SU-DHL-6 (cell line): Measurements from ENCODE around the gene ADGRE3.

Experiments
- H2AFZ ChIP-seq: fragments of 200-600 bp; sonication (generic); 2 replicates; pipeline ENCODE4 v1.6.1; 2014; ENCODE audit warnings: low read depth, mild to moderate bottlenecking, moderate library complexity, mixed read lengths, antibody characterized with exemption, low read length; ENCODE audit not compliant: severe bottlenecking
- H3F3A ChIP-seq: fragments of 200-600 bp; shearing (Covaris generic); 2 replicates; pipeline ENCODE4 v1.6.0; 2016; ENCODE audit warnings: antibody characterized with exemption, mild to moderate bottlenecking; ENCODE audit not compliant: insufficient read depth
- H3K27ac ChIP-seq: fragments of 200-600 bp; sonication (generic); 2 replicates; pipeline ENCODE4 v1.5.1; 2016; ENCODE audit warnings: low read depth, mild to moderate bottlenecking, low read length, moderate library complexity, mixed read lengths
- H3K27me3 ChIP-seq: fragments of 200-600 bp; sonication (generic), shearing (Covaris generic); 2 replicates; pipeline ENCODE4 v1.6.0; 2014; ENCODE audit warnings: mild to moderate bottlenecking, low read length
- H3K36me3 ChIP-seq: fragments of 200-600 bp; sonication (generic); 2 replicates; pipeline ENCODE4 v1.6.1; 2014; ENCODE audit warnings: mild to moderate bottlenecking, low read length, mixed read lengths
- H3K4me2 ChIP-seq: fragments of 300-600, 200-600 bp; shearing (Covaris generic), sonication (generic); 2 replicates; pipeline ENCODE4 v1.6.0; 2014; ENCODE audit warnings: low read length, low read depth, mild to moderate bottlenecking; ENCODE audit not compliant: poor library complexity, severe bottlenecking
- H3K4me3 ChIP-seq: fragments of 200-600 bp; sonication (generic); 2 replicates; pipeline ENCODE4 v1.5.1; 2014; ENCODE audit warnings: antibody characterized with exemption, low read length, mild to moderate bottlenecking, mixed read lengths; ENCODE audit not compliant: insufficient read depth, poor library complexity, severe bottlenecking
- H3K79me2 ChIP-seq: fragments of 200-600 bp; sonication (generic); 2 replicates; pipeline ENCODE4 v1.6.1; 2014; ENCODE audit warnings: mild to moderate bottlenecking, low read length, moderate library complexity; ENCODE audit not compliant: insufficient read depth
- H3K9ac ChIP-seq: fragments of 200-600 bp; sonication (generic); 2 replicates; pipeline ENCODE4 v1.7.0; 2014; ENCODE audit warnings: mild to moderate bottlenecking, low read length
- H3K9me2 ChIP-seq: fragments of 200-600 bp; sonication (generic); replicated peaks from 2 replicates; pipeline ENCODE4 v1.6.1; 2014; ENCODE audit warnings: low read length; ENCODE audit not compliant: insufficient read depth
- H3K9me3 ChIP-seq: fragments of 200-600 bp; sonication (generic); 2 replicates; pipeline ENCODE4 v1.6.1; 2014; ENCODE audit warnings: low read length, mixed read lengths; ENCODE audit not compliant: insufficient read depth
- H4K20me1 ChIP-seq: fragments of 200-600 bp; sonication (generic); 2 replicates; pipeline ENCODE4 v1.6.1; 2014; ENCODE audit warnings: low read depth, mild to moderate bottlenecking, antibody characterized with exemption, low read length, moderate library complexity, mixed read lengths
- CTCF ChIP-seq: fragments of 200-600 bp; sonication (generic); IDR thresholded peaks from one replicate; pipeline ENCODE4 v1.5.1; 2017; ENCODE audit warnings: antibody characterized with exemption, mild to moderate bottlenecking, low read length, moderate library complexity; ENCODE audit not compliant: insufficient read depth, poor library complexity, severe bottlenecking
- EZH2phosphoT487 ChIP-seq: fragments of 200-600 bp; sonication (generic), shearing (Covaris generic); conservative IDR thresholded peaks from 2 replicates; pipeline ENCODE4 v1.6.1; 2018; ENCODE audit warnings: mild to moderate bottlenecking, antibody characterized with exemption, low read length, moderate library complexity, mixed read lengths

The ADGRE3 gene

GRCh38 chr19:14695471-14695870 is 20.8 kb upstream of the ADGRE3 start:
- Histone ChIP-seq H4K20me1 (no peaks in the 10 kb centered on the region), H3K27me3 (no peaks in the 10 kb centered on the region), H3F3A (no peaks in the 10 kb centered on the region), H3K9me3 (no peaks in the 10 kb centered on the region), H3K36me3 (no peaks in the 10 kb centered on the region), H3K9me2 (no peaks in the 10 kb centered on the region), H3K27ac (no peak overlapping the region), H3K4me3 (no peak overlapping the region), H2AFZ (no peak overlapping the region), H3K79me2 (no peaks in the 10 kb centered on the region), H3K4me2 (no peak overlapping the region), H3K9ac (no peak overlapping the region)
- TF ChIP-seq CTCF (no peak), EZH2phosphoT487 (no peak)

GRCh38 chr19:14694641-14695266 is 20.1 kb upstream of the ADGRE3 start:
- no peaks in the 10 kb centered on the region for H3K36me3 ChIP-seq

GRCh38 chr19:14689598-14690503 is 15.2 kb upstream of the ADGRE3 start, which contains the start of gene ZNF333:
ZNF333 (plus strand) TSS chr19:14690048; CDS start chr19:14693492, 3,444 bp downstream.
- Histone ChIP-seq H3K36me3 (no peaks in the 10 kb centered on the region), H3K4me3 (peak within 1 kb of the TSS; percentile 100), H3F3A (peaks cover 11% of the 10 kb centered on the region), H2AFZ (peak within 1 kb of the TSS; percentile 97), H3K27me3 (no peaks in the 10 kb centered on the region), H3K9me2 (no peaks in the 10 kb centered on the region), H3K4me2 (peak within 1 kb of the TSS; percentile 100), H3K27ac (peak within 1 kb of the TSS; percentile 98), H4K20me1 (no peaks in the 10 kb centered on the region), H3K9ac (peak within 1 kb of the TSS; percentile 87), H3K9me3 (no peaks in the 10 kb centered on the region), H3K79me2 (no peaks in the 10 kb centered on the region)
- TF ChIP-seq CTCF (no peak), EZH2phosphoT487 (no peak)

More at GRCh38 chr19:14694641-14695266, 20.1 kb upstream of the ADGRE3 start:
- Histone ChIP-seq H3K27ac (no peak overlapping the region), H3K4me3 (no peak overlapping the region), H3K27me3 (no peaks in the 10 kb centered on the region), H3K9me2 (no peaks in the 10 kb centered on the region), H4K20me1 (no peaks in the 10 kb centered on the region), H3K79me2 (no peaks in the 10 kb centered on the region), H2AFZ (no peak overlapping the region), H3F3A (no peaks in the 10 kb centered on the region), H3K9ac (no peak overlapping the region), H3K4me2 (no peak overlapping the region), H3K9me3 (no peaks in the 10 kb centered on the region)
- TF ChIP-seq EZH2phosphoT487 = no peak
- TF ChIP-seq CTCF = no peak
